ENCODE data around the gene PTCD2.
"Not testable (repeated sequence)": the region's sequence is repeated elsewhere in the genome, so short reads cannot be mapped to it uniquely, and the experiment has no call there.

Gene PTCD2

GRCh38 chr5:72392326-72392733 is 72.2 kb downstream of the PTCD2 start:
- DNase-seq (ENCODE audit: insufficient read length, low spot score) (no peak), FAIRE-seq (no peak)
- no peak for TF ChIP-seq POLR2A (IDR thresholded peaks at IDR 0.05; ENCODE audit: low read depth, low read length)

- TF ChIP-seq POLR2A (IDR thresholded peaks at IDR 0.05; ENCODE audit: low read depth, low read length) = no peak
- FAIRE-seq (no peak), DNase-seq (ENCODE audit: insufficient read length, low spot score) (no peak)
These were observed 72.9 kb downstream of the PTCD2 start for GRCh38 chr5:72393052-72393451.

- TF ChIP-seq POLR2A (IDR thresholded peaks at IDR 0.05; ENCODE audit: low read depth, low read length) = no peak
- DNase-seq (ENCODE audit: insufficient read length, low spot score) (no peak), FAIRE-seq (no peak)
These were observed 74.5 kb downstream of the PTCD2 start for GRCh38 chr5:72394688-72395087.

- DNase-seq (ENCODE audit: insufficient read length, low spot score) (no peak), FAIRE-seq (no peak)
- TF ChIP-seq POLR2A (IDR thresholded peaks at IDR 0.05; ENCODE audit: low read depth, low read length) = no peak
These were observed 77.7 kb downstream of the PTCD2 start for GRCh38 chr5:72397836-72398235.

- FAIRE-seq (no peak), DNase-seq (ENCODE audit: insufficient read length, low spot score) (no peak)
- TF ChIP-seq POLR2A (IDR thresholded peaks at IDR 0.05; ENCODE audit: low read depth, low read length) = no peak
These were observed 80.8 kb downstream of the PTCD2 start for GRCh38 chr5:72400950-72401349.

- TF ChIP-seq POLR2A (IDR thresholded peaks at IDR 0.05; ENCODE audit: low read depth, low read length) = no peak
- FAIRE-seq = no peak
- no peak for DNase-seq (ENCODE audit: insufficient read length, low spot score)
These were observed 82.3 kb downstream of the PTCD2 start for GRCh38 chr5:72402381-72402890.

GRCh38 chr5:72402959-72403628 is 82.9 kb downstream of the PTCD2 start:
- DNase-seq (ENCODE audit: insufficient read length, low spot score) (no peak), FAIRE-seq (no peak)
- TF ChIP-seq POLR2A (IDR thresholded peaks at IDR 0.05; ENCODE audit: low read depth, low read length) = no peak

- not testable (repeated sequence) for FAIRE-seq; DNase-seq (ENCODE audit: insufficient read length, low spot score)
These were observed 84.6 kb downstream of the PTCD2 start for GRCh38 chr5:72404771-72405170.

- no peak for DNase-seq (ENCODE audit: insufficient read length, low spot score)
- FAIRE-seq = no peak
- TF ChIP-seq POLR2A (IDR thresholded peaks at IDR 0.05; ENCODE audit: low read depth, low read length) = no peak
These were observed 86.9 kb downstream of the PTCD2 start for GRCh38 chr5:72407078-72407477.

- TF ChIP-seq POLR2A (IDR thresholded peaks at IDR 0.05; ENCODE audit: low read depth, low read length) = no peak
- no peak for DNase-seq (ENCODE audit: insufficient read length, low spot score)
- no peak for FAIRE-seq
These were observed 87.4 kb downstream of the PTCD2 start for GRCh38 chr5:72407541-72407940.

GRCh38 chr5:72408127-72408526 is 88.0 kb downstream of the PTCD2 start:
- DNase-seq (ENCODE audit: insufficient read length, low spot score) (no peak), FAIRE-seq (no peak)
- no peak for TF ChIP-seq POLR2A (IDR thresholded peaks at IDR 0.05; ENCODE audit: low read depth, low read length)

GRCh38 chr5:72408603-72409002 is 88.4 kb downstream of the PTCD2 start:
- FAIRE-seq = no peak
- DNase-seq (ENCODE audit: insufficient read length, low spot score) = no peak
- TF ChIP-seq POLR2A (IDR thresholded peaks at IDR 0.05; ENCODE audit: low read depth, low read length) = no peak

- DNase-seq (ENCODE audit: insufficient read length, low spot score) = no peak
- FAIRE-seq = no peak
- no peak for TF ChIP-seq POLR2A (IDR thresholded peaks at IDR 0.05; ENCODE audit: low read depth, low read length)
These were observed 90.6 kb downstream of the PTCD2 start for GRCh38 chr5:72410688-72411295.

GRCh38 chr5:72412283-72413055 is 92.3 kb downstream of the PTCD2 start:
- no peak for TF ChIP-seq POLR2A (IDR thresholded peaks at IDR 0.05; ENCODE audit: low read depth, low read length)
- no peak for DNase-seq (ENCODE audit: insufficient read length, low spot score)
- FAIRE-seq = no peak
